Suppressor macrophage treated with lipopolysaccharide for 1 hour (primary cell): ENCODE results near the gene PTPRN2.

Experiments
- DNase-seq, 3 donors: peaks; one replicate each; pipeline ENCODE4 v3.0.0-alpha.2; 2020 to 2022

Gene PTPRN2

DNA sequence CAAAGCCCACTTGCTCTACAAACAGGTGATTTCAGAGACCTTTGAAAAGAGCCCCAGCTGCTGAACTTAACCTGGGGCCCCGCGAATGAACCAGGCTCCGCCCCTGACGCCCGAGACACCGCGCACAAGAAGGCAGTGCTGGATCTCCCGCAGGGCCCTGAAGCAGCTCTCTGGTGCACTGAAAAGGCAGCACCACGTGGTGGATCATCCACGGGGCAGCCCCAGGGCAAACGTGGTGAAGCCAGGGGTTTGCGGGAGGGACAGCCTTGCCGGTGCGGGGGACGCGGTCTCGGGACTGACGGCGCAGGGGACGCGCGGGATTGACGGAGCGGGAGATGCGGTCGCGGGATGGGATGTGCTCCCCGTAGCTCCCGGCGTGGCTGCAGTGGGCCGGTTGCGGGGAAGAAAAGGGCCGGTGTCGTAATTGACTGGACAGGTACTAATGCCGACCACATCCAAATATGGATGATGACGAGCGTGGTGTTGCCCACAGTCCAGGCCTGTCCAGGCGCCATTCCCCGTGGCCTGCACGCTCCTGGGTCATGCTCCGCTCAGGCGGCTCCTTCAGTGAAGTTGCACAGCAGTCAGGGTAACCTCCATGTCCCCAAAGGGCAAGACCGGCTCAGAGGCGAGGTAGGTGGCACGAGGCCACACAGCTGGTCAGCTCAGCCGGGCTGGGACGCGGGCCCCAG is 829.7 kb downstream of the PTPRN2 start:
- no peak for DNase-seq

GRCh38 chr7:157757211-157757610 is 830.4 kb downstream of the PTPRN2 start:
- no peak for DNase-seq

DNA sequence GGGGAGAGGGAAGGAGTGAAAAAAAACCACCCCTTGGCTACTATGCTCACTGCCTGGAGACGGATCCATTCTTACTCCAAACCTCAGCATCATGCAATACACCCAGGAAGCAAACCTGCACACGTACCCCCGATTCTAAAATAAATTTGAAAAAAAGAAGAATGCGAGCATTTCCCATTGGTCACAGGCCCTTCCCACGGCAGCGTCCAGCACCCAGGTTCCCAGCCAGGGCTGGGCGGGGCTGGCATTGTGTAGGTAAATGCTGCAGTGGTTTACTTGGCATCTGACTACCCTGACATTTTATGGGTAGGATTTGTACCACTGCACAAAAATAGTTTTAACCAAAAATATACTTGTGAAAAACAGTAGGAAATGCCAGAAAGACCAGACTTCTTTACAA is 831.9 kb downstream of the PTPRN2 start:
- DNase-seq = no peak

GRCh38 chr7:157754416-157754790 is 833.2 kb downstream of the PTPRN2 start:
- no peak for DNase-seq

- DNase-seq = no peak
These were observed 833.8 kb downstream of the PTPRN2 start for GRCh38 chr7:157753713-157754415.

DNA sequence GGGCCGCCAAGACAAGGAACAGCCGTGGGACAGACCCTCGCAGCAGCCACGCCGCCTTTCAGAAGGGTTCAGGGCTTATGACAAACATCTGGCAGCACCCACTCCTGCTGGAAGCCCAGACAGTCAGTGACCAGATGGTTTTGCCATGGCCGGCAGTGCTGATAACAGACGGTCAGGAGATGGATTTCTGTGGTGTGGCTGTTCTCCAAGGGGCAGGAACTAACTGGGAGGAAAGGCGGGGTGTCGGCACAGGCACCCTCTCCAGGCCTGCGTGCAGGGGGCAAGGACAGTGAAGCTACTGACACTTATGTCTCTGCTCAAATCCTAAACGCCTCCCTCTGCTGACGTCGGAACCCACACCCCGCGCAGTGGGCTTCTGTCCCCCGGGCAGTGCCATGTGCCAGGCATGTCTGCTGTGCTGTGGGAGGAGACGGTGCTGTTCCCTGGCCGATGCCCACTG is 834.8 kb downstream of the PTPRN2 start:
- no peak for DNase-seq

DNA sequence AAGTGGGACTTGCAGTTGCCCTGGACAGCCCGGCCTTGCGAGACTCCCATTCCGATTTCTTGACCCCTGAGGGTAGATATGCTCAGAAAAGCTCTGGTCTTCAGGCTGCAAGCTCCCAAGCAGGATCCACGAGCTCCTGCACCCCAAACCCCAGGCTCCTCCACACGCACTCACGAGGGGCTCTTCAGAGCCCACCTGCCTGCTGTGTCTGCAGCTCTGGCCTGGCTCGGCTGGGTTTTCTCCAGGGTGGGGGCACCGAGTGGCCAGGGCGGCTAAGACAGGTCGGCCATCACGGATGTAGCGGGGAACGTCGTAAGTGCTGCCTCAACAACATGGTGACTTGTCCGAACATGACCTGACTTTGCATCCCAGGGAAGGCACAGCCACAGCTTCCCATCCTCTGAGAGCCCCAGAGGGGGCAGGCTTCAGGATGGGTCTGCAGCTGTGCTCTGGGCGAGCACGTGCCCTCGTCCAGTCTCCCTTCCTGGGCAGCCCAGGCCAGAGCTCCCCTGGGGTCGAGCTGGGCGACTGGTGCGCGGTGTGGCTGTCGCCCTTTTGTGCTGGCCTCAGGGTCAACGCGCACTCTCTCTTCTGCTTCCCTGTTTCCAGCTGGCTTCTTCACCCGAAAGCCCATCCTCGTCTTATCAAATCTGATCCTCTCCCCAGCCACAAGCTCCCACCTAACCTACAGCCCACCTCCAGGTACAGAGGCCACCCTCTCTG is 835.5 kb downstream of the PTPRN2 start:
- no peak for DNase-seq

GRCh38 chr7:157751406-157751805 is 836.2 kb downstream of the PTPRN2 start:
- no peak for DNase-seq

- DNase-seq = no peak
These were observed 837.3 kb downstream of the PTPRN2 start for GRCh38 chr7:157750291-157750690.

- no peak for DNase-seq
These were observed 841.6 kb downstream of the PTPRN2 start for GRCh38 chr7:157745721-157746709.

DNA sequence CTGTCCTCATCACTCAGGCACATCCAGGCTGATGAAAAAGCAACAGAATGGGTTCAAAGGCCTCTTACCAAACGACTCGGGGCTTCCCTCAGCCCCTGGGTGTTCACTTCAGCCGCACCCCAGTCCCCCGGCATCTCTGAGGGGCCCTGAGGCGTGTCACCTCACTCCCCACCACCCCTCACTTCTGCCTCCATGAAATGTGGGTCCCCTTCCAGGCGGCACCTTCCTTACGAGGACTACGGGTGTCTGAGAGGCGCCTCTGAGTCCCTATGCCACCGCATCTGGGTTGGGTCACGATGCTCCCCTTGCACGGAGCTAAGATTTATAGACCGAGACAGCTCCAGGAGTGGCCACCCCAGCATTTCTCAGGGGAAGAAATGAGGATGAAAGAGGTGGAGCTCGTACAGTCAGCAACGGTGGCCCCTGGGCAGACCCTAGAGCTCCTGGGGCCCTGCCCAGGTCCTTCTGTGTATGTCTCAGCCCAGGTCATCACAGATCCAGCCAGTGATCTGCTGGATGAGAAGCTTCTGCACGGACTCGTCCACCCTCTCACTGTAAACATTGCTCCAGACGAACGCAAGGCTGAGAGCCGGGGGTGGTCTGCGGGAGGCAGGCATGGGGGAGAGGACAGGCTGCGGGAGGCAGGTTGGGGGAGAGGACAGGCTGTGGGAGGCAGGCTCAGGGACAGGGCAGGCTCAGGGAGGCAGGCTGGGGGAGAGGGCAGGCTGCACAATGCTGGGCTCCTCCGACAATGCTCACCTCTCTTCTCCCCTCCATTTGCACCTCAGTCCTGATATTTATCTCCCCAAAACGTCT is 842.6 kb downstream of the PTPRN2 start:
- no peak for DNase-seq

DNA sequence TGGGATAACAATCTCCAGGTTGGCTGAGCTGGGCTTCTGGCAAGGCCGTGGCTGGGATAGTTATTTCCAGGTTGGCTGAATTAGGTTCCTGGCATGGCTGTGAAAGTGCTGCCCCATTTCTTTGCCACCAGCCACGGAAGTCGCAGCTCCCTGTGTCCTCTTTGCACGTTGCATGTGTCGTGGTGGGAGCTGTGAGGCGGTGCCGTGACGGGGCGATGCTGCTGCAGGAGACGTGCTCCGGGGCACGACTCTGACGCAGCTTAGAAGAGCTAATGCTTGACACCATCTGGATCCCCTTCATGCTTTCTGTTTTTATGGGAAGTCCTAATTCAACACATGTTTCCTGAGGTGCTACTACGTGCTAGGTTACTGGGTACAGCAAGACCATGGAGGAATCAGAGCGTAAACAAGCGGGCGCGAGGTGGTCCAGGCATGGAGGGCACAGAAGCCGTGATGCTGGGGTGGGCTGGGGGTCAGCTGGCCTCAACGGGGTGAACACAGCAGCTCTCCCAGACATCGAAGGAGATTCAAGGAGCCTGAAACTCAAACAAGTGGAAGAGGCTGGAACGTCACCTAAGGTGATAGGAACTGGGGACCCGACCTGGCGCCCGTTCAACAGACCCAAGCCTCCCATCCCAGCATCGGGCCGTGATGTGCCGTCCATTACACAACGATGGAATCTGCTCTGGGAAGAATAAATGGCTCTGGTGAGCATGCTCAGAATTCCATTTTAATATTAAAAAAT is 843.7 kb downstream of the PTPRN2 start:
- no peak for DNase-seq

GRCh38 chr7:157740251-157740798 is 847.3 kb downstream of the PTPRN2 start:
- DNase-seq = no peak

DNA sequence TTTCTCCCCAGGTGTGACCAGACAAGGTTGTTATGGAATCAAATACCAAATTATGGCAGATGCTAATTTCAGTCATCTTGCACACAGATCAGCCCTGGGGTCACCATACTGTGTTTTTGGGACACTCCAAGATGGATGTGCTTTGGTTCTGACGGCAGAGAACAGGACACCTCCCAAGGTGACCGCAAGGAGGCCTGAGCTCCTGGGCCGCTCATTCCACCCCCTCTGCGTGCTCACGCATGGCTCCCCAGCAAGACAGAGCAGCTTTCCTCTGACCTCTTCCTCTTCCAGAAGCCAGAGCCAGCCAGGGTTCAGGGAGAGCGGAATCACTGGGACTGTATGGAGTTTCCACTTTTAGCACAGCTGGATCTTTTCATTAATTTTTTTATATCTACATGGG is 848.0 kb downstream of the PTPRN2 start:
- no peak for DNase-seq

GRCh38 chr7:157739031-157739430 is 848.6 kb downstream of the PTPRN2 start:
- DNase-seq = no peak

- DNase-seq = no peak
These were observed 849.6 kb downstream of the PTPRN2 start for GRCh38 chr7:157738066-157738460.

GRCh38 chr7:157737151-157738065 is 850.2 kb downstream of the PTPRN2 start:
- no peak for DNase-seq

DNA sequence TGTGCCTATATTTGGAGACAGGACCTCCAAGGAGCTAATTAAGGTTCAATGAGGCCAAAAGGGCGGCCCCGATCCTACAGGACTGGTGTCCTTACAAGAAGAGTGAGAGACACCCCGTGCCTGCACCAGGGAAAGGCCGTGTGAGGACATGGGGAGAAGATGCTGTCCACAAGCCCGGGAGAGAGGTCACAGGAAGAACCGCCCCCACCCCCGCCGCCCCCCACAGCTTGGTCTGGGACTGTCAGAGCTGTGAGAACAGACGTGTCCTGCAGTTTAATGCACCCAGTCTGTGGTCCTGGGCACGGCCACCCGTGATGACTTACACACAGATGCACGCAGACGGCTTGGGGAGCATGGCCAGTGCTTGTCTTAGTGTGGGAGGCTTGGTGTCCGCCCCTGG is 851.3 kb downstream of the PTPRN2 start:
- no peak for DNase-seq

DNA sequence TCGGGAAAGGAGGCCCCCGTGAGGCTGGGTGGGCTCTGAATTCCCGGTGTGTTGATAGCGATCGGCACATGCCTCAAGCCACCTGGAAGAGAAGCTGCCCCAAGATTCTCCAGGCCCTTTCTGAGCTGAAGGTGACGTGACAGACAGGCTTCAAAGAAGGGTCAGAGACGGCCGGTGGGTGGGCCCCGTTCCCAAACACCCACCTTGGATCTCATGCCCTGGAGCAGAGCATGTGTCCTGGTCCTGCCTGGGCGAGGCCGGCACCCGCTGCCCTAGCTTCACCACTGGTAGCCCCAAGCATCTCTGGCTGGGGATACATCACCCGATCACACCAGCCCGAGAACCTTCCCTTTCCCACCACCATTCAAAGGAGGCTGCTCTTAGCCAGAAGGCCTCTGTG is 851.8 kb downstream of the PTPRN2 start:
- no peak for DNase-seq
